ENCODE results near the gene GRID1. TPM values are rescaled to one million over a fixed set of nuclear protein-coding genes. Genes with fewer than 3 reads are reported as not detected.

Gene GRID1
- total RNA-seq, 1 experiment from 2014 or later, result not detected

DNA sequence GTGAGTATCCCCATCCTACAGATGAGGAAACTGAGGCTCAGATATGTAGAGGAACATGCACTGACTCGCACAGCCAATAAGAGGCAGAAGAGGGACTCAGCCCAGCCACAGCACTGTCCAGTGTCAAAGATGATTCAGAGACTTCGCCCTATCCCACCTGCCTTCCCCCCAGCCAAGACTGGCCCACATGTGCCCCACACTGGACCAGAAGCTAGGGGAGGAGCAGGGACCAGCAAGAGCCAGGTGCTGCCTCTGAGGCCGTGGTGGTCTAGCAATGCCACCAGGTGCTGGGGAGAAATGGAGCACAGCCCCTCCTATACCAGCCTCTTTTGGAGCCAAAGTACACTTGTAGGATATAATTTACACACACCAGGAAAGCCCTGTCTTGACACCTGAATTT lies 22.3 kb downstream of the GRID1 start:
- intact Hi-C loops (cut with micrococcal nuclease; ENCODE audit: unreplicated experiment), result no loop called here
- CTCF ChIA-PET, result no interaction called here
- BruUV-seq (replicated peaks), result no TSS peak
- no peak overlapping the region for H3K4me3 Mint-ChIP-seq (ENCODE audit: low read depth, unreplicated experiment)
- no peaks in the 10 kb centered on the region for H3K9me3 Mint-ChIP-seq (ENCODE audit: low read depth, unreplicated experiment)
- TF ChIP-seq, protein P1, sequence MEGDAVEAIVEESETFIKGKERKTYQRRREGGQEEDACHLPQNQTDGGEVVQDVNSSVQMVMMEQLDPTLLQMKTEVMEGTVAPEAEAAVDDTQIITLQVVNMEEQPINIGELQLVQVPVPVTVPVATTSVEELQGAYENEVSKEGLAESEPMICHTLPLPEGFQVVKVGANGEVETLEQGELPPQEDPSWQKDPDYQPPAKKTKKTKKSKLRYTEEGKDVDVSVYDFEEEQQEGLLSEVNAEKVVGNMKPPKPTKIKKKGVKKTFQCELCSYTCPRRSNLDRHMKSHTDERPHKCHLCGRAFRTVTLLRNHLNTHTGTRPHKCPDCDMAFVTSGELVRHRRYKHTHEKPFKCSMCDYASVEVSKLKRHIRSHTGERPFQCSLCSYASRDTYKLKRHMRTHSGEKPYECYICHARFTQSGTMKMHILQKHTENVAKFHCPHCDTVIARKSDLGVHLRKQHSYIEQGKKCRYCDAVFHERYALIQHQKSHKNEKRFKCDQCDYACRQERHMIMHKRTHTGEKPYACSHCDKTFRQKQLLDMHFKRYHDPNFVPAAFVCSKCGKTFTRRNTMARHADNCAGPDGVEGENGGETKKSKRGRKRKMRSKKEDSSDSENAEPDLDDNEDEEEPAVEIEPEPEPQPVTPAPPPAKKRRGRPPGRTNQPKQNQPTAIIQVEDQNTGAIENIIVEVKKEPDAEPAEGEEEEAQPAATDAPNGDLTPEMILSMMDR (IDR thresholded peaks at IDR 0.05; ENCODE audit: unreplicated experiment), result no peak
- H3K4me1 Mint-ChIP-seq (ENCODE audit: low read depth, unreplicated experiment), result peaks cover 20% of the 10 kb centered on the region
- no peak overlapping the region for H3K27ac Mint-ChIP-seq (ENCODE audit: unreplicated experiment)
- no peaks in the 10 kb centered on the region for H3K36me3 Mint-ChIP-seq (ENCODE audit: insufficient read depth, unreplicated experiment)
- peaks cover under 1% of the 10 kb centered on the region for H3K27me3 Mint-ChIP-seq (ENCODE audit: unreplicated experiment)
- DNase-seq, result no peak

DNA sequence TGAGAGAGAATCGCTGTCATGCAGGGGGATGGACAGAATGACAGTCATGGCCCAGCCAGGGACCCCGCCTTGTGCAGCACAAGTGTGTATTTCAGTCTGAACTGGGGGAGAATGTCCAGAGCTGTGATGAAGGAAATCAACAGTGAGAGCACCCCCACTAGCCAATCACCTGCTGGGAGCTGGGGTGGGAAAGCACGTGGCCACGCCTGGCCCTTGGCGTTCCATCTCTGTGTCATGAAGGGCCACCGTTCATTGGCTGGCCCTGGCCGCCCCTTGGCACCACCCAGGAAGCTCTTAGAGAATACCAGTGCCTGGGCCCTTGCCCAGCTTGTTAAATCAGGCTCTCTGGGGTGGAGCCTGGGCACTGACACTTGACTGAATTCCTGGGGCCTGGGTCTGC lies 22.8 kb downstream of the GRID1 start:
- DNase-seq, result no peak
- no TSS peak for BruUV-seq (replicated peaks)
- CTCF ChIA-PET, result no interaction called here

DNA sequence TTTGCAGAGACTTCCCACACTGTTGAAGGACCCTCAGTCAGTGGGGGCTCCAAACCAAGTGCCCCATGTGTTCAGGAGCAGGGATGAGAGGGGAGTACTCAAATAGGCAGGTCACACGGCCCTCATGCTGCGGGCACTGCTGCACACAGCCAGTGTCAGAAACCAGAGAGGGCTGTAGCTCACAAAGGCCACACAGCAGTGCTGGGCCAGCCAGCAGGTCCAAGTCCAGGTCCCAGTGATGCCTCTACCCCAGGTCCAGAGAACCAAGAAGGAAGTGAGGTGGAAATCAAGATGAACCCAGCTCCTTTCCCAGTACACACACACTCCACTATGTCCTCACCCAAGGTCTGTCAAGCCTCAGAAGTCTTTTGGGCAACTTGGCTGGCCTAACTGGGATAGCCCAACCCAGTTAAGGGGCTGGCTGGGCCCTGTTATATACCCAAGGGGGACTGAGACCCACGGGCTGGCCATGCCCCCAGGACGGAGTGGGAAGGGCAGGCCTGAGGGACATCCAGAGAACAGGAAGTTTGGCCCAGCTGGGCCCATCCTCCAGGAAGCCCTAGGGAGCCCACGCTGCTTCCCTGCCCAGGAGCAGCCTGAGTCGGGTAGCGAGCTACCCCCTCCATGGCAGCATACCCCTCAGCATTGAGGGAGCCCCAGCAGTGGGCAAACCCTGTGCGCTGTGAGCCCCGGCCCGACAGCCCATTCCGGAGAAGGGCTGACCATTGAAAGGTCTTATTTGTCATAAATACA lies 24.3 kb downstream of the GRID1 start:
- peaks cover 20% of the 10 kb centered on the region for H3K4me1 Mint-ChIP-seq (ENCODE audit: low read depth, unreplicated experiment)
- H3K36me3 Mint-ChIP-seq (ENCODE audit: insufficient read depth, unreplicated experiment), result no peaks in the 10 kb centered on the region
- TF ChIP-seq, protein P1 (IDR thresholded peaks at IDR 0.05; ENCODE audit: unreplicated experiment), result no peak
- intact Hi-C loops (cut with micrococcal nuclease; ENCODE audit: unreplicated experiment), result no loop called here
- no peak overlapping the region for H3K27ac Mint-ChIP-seq (ENCODE audit: unreplicated experiment)
- H3K4me3 Mint-ChIP-seq (ENCODE audit: low read depth, unreplicated experiment), result no peak overlapping the region
- no peaks in the 10 kb centered on the region for H3K27me3 Mint-ChIP-seq (ENCODE audit: unreplicated experiment)
- DNase-seq, result no peak
- H3K9me3 Mint-ChIP-seq (ENCODE audit: low read depth, unreplicated experiment), result no peaks in the 10 kb centered on the region
- no TSS peak for BruUV-seq (replicated peaks)
- CTCF ChIA-PET, result no interaction called here

More for the DNA sequence above, 22.8 kb downstream of the GRID1 start:
- Mint-ChIP-seq H3K27me3 (ENCODE audit: unreplicated experiment) (no peaks in the 10 kb centered on the region), H3K4me1 (ENCODE audit: low read depth, unreplicated experiment) (peaks cover 20% of the 10 kb centered on the region), H3K9me3 (ENCODE audit: low read depth, unreplicated experiment) (no peaks in the 10 kb centered on the region), H3K4me3 (ENCODE audit: low read depth, unreplicated experiment) (no peak overlapping the region), H3K27ac (ENCODE audit: unreplicated experiment) (no peak overlapping the region), H3K36me3 (ENCODE audit: insufficient read depth, unreplicated experiment) (no peaks in the 10 kb centered on the region)
- intact Hi-C loops (cut with micrococcal nuclease; ENCODE audit: unreplicated experiment), result no loop called here
- TF ChIP-seq, protein P1 (IDR thresholded peaks at IDR 0.05; ENCODE audit: unreplicated experiment), result no peak

- no peaks in the 10 kb centered on the region for H3K27me3 Mint-ChIP-seq (ENCODE audit: unreplicated experiment)
- DNase-seq, result no peak
- no peaks in the 10 kb centered on the region for H3K9me3 Mint-ChIP-seq (ENCODE audit: low read depth, unreplicated experiment)
- intact Hi-C loops (cut with micrococcal nuclease; ENCODE audit: unreplicated experiment), result no loop called here
- TF ChIP-seq, protein P1 (IDR thresholded peaks at IDR 0.05; ENCODE audit: unreplicated experiment), result no peak
- no peak overlapping the region for H3K27ac Mint-ChIP-seq (ENCODE audit: unreplicated experiment)
- BruUV-seq (replicated peaks), result no TSS peak
- no peaks in the 10 kb centered on the region for H3K36me3 Mint-ChIP-seq (ENCODE audit: insufficient read depth, unreplicated experiment)
- no peak overlapping the region for H3K4me3 Mint-ChIP-seq (ENCODE audit: low read depth, unreplicated experiment)
- peaks cover 18% of the 10 kb centered on the region for H3K4me1 Mint-ChIP-seq (ENCODE audit: low read depth, unreplicated experiment)
- CTCF ChIA-PET, result no interaction called here
Measured at GRCh38 chr10:86341361-86341811, 25.2 kb downstream of the GRID1 start.
